Psoas muscle (tissue), 8 donors: ENCODE data around the gene GRK5. TPM values are rescaled to one million over a fixed set of nuclear protein-coding genes. Genes with fewer than 3 reads are reported as not detected.
"Not testable (repeated sequence)": the region's sequence is repeated elsewhere in the genome, so short reads cannot be mapped to it uniquely, and the experiment has no call there.

Experiments
- ATAC-seq, 4 donors: fragments of 200-7000 bp; cut with Tn5 transposase; one replicate each; pipeline ENCODE4 v1.9.1; 2020; ENCODE audit warnings: moderate library complexity in 3 of 4, mild to moderate bottlenecking in 2 of 4
- DNase-seq, 2 donors: peaks; one replicate each; pipeline ENCODE4 v3.0.0-alpha.2; 2020
- H3K27ac ChIP-seq: fragments of 200-600 bp; one replicate; pipeline ENCODE4 v1.8.0; 2022
- H3K27me3 ChIP-seq, 3 donors: fragments of 200-600 bp in 1 of 3; one replicate each; pipeline versions ENCODE4 v1.6.1 to v1.8.0; 2013 to 2022; ENCODE audit warnings: low read length in 2 of 3, mild to moderate bottlenecking in 2 of 3, moderate library complexity in 1 of 3; ENCODE audit not compliant: insufficient read depth in 3 of 3
- H3K36me3 ChIP-seq, 2 donors: fragments of 200-600 bp in 1 of 2; one replicate each; pipeline versions ENCODE4 v1.6.1 to v1.8.0; 2013 to 2022; ENCODE audit warnings: low read depth in 1 of 2, mild to moderate bottlenecking in 1 of 2, moderate library complexity in 1 of 2; ENCODE audit not compliant: insufficient read depth in 1 of 2
- H3K4me1 ChIP-seq: fragments of 200-600 bp; one replicate; pipeline ENCODE4 v1.8.0; 2022
- H3K4me3 ChIP-seq: fragments of 200-600 bp; one replicate; pipeline ENCODE4 v1.8.0; 2022; ENCODE audit warnings: mild to moderate bottlenecking
- H3K9me3 ChIP-seq: fragments of 200-600 bp; one replicate; pipeline ENCODE4 v1.8.0; 2022
- CTCF ChIP-seq: fragments of 200-600 bp; IDR thresholded peaks from one replicate; pipeline ENCODE4 v1.8.0; 2022; ENCODE audit warnings: antibody characterized with exemption
- WGBS, 3 donors: extraction: QIAGEN DNeasy Blood & Tissue Kit; methylation state at CpG; one replicate each; pipeline versions ENCODE4 v1.1.6 to v1.1.7; 2013; 5-methylcytosine and 5-hydroxymethylcytosine counted together
- intact Hi-C, 2 donors: fragments of 100-400 bp; cut with DNase I; formaldehyde crosslinking; loops; one replicate each; pipeline versions ENCODE4 v1.11.0 to v1.14.2; 2022
- polyA plus RNA-seq, 3 donors: library from polyadenylated mRNA; stranded (reverse); fragments of 200-250 nt; gene quantifications; one replicate each; pipeline ENCODE4 v1.2.3, GENCODE V29; 2013
- total RNA-seq, 4 donors: library from RNA; stranded (reverse); fragmentation: NEBNext Ultra II Directional in 2 of 4; extraction: Animal tissue kit (Norgen Biotek cat#: 25700) in 2 of 4; gene quantifications; one replicate each; pipeline versions ENCODE4 v1.2.1 to v1.2.4, GENCODE V29; 2021 to 2023
- donor health status: healthy with polysubstance abuse.
- donor health status: DM: no; HTN: no; CAD: no; lungs with moderate emphysema.
- donor health status: Bipolar disorder and iron deficiency.
- donor health status: healthy.
- donor health status: DM: yes; HTN: yes; CAD: no.
- donor health status: DM: no; HTN: no; CAD: no.
- donor health status: DM: no; HTN: no; CAD: no.
- donor health status: DM: yes; HTN: yes; CAD: no.

GRK5 gene
- total and polyA plus RNA-seq, 7 donors = 7.0 to 15.5 (median 8.0) TPM

- Histone ChIP-seq H3K9me3 (no peaks in the 10 kb centered on the region), H3K27me3 (no peaks in the 10 kb centered on the region), H3K4me3 (no peak overlapping the region), H3K36me3 (no peaks in the 10 kb centered on the region), H3K4me1 (peaks cover 9% of the 10 kb centered on the region), H3K27ac (peak overlapping the region; percentile 68)
- TF ChIP-seq CTCF = no peak
- peak; percentile 73 to 75 for DNase-seq
- ATAC-seq = peak; percentile 45 to 67 (median 64)
- intact Hi-C loops = no loop called here
- WGBS, 3 donors = 66 to 68% (median 67%) methylated on average over 18 of the region's 18 CpGs
These were observed 63.5 kb downstream of the GRK5 start for GRCh38 chr10:119270762-119271366.

- H3K36me3 ChIP-seq, ATAC-seq, H3K4me1 ChIP-seq, DNase-seq, intact Hi-C loops, H3K4me3 ChIP-seq, H3K9me3 ChIP-seq, H3K27me3 ChIP-seq: not testable (repeated sequence)
- H3K27ac ChIP-seq = peak overlapping the region; percentile 68
- WGBS, 3 donors = 90 to 95% (median 95%) methylated on average over 7 of the region's 7 CpGs
These were observed 65.0 kb downstream of the GRK5 start for GRCh38 chr10:119272338-119272734.

GRCh38 chr10:119272736-119273135, 65.4 kb downstream of the GRK5 start:
- 91 to 92% (median 92%) methylated on average over 9 of the region's 9 CpGs for WGBS, 3 donors
- DNase-seq = no peak
- peaks cover 10% of the 10 kb centered on the region for H3K4me1 ChIP-seq

GRCh38 chr10:119273413-119273812, 66.0 kb downstream of the GRK5 start:
- Histone ChIP-seq H3K9me3 (no peaks in the 10 kb centered on the region), H3K27ac (no peak overlapping the region), H3K36me3 (no peaks in the 10 kb centered on the region), H3K4me3 (no peak overlapping the region), H3K4me1 (peaks cover 14% of the 10 kb centered on the region), H3K27me3 (no peaks in the 10 kb centered on the region)
- no peak for TF ChIP-seq CTCF
- no peak for DNase-seq
- WGBS, 3 donors = 94 to 95% (median 95%) methylated on average over 8 of the region's 8 CpGs
- no peak for ATAC-seq
- intact Hi-C loops = no loop called here

More at GRCh38 chr10:119272736-119273135, 65.4 kb downstream of the GRK5 start:
- intact Hi-C loops = no loop called here
- Histone ChIP-seq H3K27me3 (no peaks in the 10 kb centered on the region), H3K36me3 (no peaks in the 10 kb centered on the region), H3K9me3 (no peaks in the 10 kb centered on the region), H3K4me3 (no peak overlapping the region), H3K27ac (peak overlapping the region; percentile 46)
- no peak for ATAC-seq
- TF ChIP-seq CTCF = no peak

- Histone ChIP-seq H3K4me3 (no peak overlapping the region), H3K4me1 (peaks cover 14% of the 10 kb centered on the region), H3K9me3 (no peaks in the 10 kb centered on the region), H3K27ac (peak overlapping the region; percentile 50), H3K36me3 (no peaks in the 10 kb centered on the region), H3K27me3 (no peaks in the 10 kb centered on the region)
- intact Hi-C loops = no loop called here
- TF ChIP-seq CTCF = no peak
- ATAC-seq = no peak
- 93 to 94% (median 94%) methylated on average over 4 of the region's 4 CpGs for WGBS, 3 donors
- no peak for DNase-seq
These were observed 67.2 kb downstream of the GRK5 start for GRCh38 chr10:119274519-119275045.
